OCI-LY7 (cell line): ENCODE results near the gene ZNF841. TPM values are rescaled to one million over a fixed set of nuclear protein-coding genes. Genes with fewer than 3 reads are reported as not detected.
"Not testable (repeated sequence)": the region's sequence is repeated elsewhere in the genome, so short reads cannot be mapped to it uniquely, and the experiment has no call there.

Experiments used
- BruUV-seq: library from RNA; stranded (reverse); fragments of 400-500 nt; replicated peaks from 2 replicates; lab custom pipeline; 2021; lab: Mats Ljungman, UMichigan
- CTCF ChIA-PET: fragments of 300-600 bp; sonication (Branson Sonifier 250); formaldehyde crosslinking; loops from one replicate; lab custom pipeline; 2022; ENCODE audit warnings: antibody characterized with exemption; ENCODE audit not compliant: unreplicated experiment; lab: Charles Lee
- POLR2A ChIA-PET: fragments of 300-600 bp; sonication (Branson Sonifier 250); formaldehyde crosslinking; loops from one replicate; lab custom pipeline; 2022; ENCODE audit warnings: antibody characterized with exemption; lab: Charles Lee
- DNase-seq: peaks from one replicate; pipeline ENCODE4 v3.0.0-alpha.2; 2015; ENCODE audit warnings: low spot score
- H2AFZ ChIP-seq: fragments of 200-600 bp; sonication (generic), shearing (Covaris generic); 2 replicates; pipeline ENCODE4 v1.6.1; 2014; ENCODE audit warnings: mild to moderate bottlenecking, antibody characterized with exemption, low read length, moderate library complexity
- H3K27ac ChIP-seq: fragments of 200-600 bp; sonication (generic); 2 replicates; pipeline ENCODE4 v1.5.1; 2014; ENCODE audit warnings: mixed run types, low read depth, mild to moderate bottlenecking, moderate library complexity, low read length, inconsistent platforms; ENCODE audit not compliant: poor library complexity, severe bottlenecking
- H3K36me3 ChIP-seq: fragments of 200-600 bp; sonication (generic); 2 replicates; pipeline ENCODE4 v1.6.1; 2014; ENCODE audit warnings: mild to moderate bottlenecking, antibody characterized with exemption, low read length, moderate library complexity, mixed read lengths; ENCODE audit not compliant: insufficient read depth
- H3K4me1 ChIP-seq: fragments of 200-600 bp; sonication (generic); 2 replicates; pipeline ENCODE4 v1.5.1; 2014; ENCODE audit warnings: mild to moderate bottlenecking, low read length; ENCODE audit not compliant: insufficient read depth, poor library complexity, severe bottlenecking
- H3K4me2 ChIP-seq: fragments of 200-600 bp; sonication (generic); 2 replicates; pipeline ENCODE4 v1.6.1; 2014; ENCODE audit warnings: mild to moderate bottlenecking, low read length
- H3K4me3 ChIP-seq: fragments of 200-600 bp; sonication (generic); 2 replicates; pipeline ENCODE4 v1.5.1; 2014; ENCODE audit warnings: mild to moderate bottlenecking, low read depth, low read length; ENCODE audit not compliant: poor library complexity, severe bottlenecking
- H3K79me2 ChIP-seq: fragments of 200-600 bp; sonication (generic); 2 replicates; pipeline ENCODE4 v1.6.1; 2016; ENCODE audit warnings: low read depth, mild to moderate bottlenecking, low read length, moderate library complexity, mixed read lengths; ENCODE audit not compliant: insufficient read depth
- H3K9me2 ChIP-seq: fragments of 200-600 bp; sonication (generic); 2 replicates; pipeline ENCODE4 v1.6.1; 2016; ENCODE audit warnings: mild to moderate bottlenecking, low read length, mixed read lengths; ENCODE audit not compliant: insufficient read depth
- H3K9me3 ChIP-seq: fragments of 200-600 bp; sonication (generic); 2 replicates; pipeline ENCODE4 v1.6.1; 2014; ENCODE audit warnings: mild to moderate bottlenecking, mixed run types, low read length, mixed read lengths
- H4K20me1 ChIP-seq: fragments of 200-600 bp; sonication (generic); 2 replicates; pipeline ENCODE4 v1.6.1; 2014; ENCODE audit warnings: mild to moderate bottlenecking, antibody characterized with exemption, low read length, moderate library complexity, mixed read lengths; ENCODE audit not compliant: insufficient read depth
- CTCF ChIP-seq: fragments of 200-600 bp; sonication (generic); conservative IDR thresholded peaks from 2 replicates; pipeline ENCODE4 v1.5.1; 2014; ENCODE audit warnings: mild to moderate bottlenecking, antibody characterized with exemption, low read length, moderate library complexity, mixed read lengths
- EZH2phosphoT487 ChIP-seq: fragments of 200-600 bp; sonication (generic); IDR thresholded peaks from 2 replicates; pipeline ENCODE4 v1.6.1; 2018; ENCODE audit warnings: low read depth, borderline replicate concordance, mild to moderate bottlenecking, mixed run types, antibody characterized with exemption, low read length, moderate library complexity, mixed read lengths
- intact Hi-C: fragments of 100-400 bp; cut with micrococcal nuclease; formaldehyde crosslinking; loops from one replicate; pipeline ENCODE4 v1.10.0; 2022; ENCODE audit not compliant: unreplicated experiment
- total RNA-seq, 2 experiments: library from RNA; depleted of rRNA in 1 of 2; stranded (reverse); fragments of >200 nt in 1 of 2; shearing (Covaris generic) in 1 of 2; gene quantifications; 2 replicates each; pipeline ENCODE4 v1.2.3, GENCODE V29; 2014 to 2022

ZNF841 gene
- total RNA-seq, 2 experiments from 2014 or later = not detected

- Histone ChIP-seq H3K9me2 (no peaks in the 10 kb centered on the region), H4K20me1 (no peaks in the 10 kb centered on the region), H3K79me2 (no peaks in the 10 kb centered on the region), H3K27ac (no peak overlapping the region), H3K36me3 (no peaks in the 10 kb centered on the region), H3K4me3 (no peak overlapping the region), H2AFZ (no peak overlapping the region), H3K4me1 (no peaks in the 10 kb centered on the region), H3K9me3 (peaks cover 12% of the 10 kb centered on the region; the same call in 1 of the 2 replicates), H3K4me2 (no peak overlapping the region)
- intact Hi-C loops = no loop called here
- BruUV-seq = no TSS peak
- no peak for DNase-seq
- ChIA-PET POLR2A (no interaction called here), CTCF (no interaction called here)
- TF ChIP-seq EZH2phosphoT487 (no peak), CTCF (no peak)
Observed at GRCh38 chr19:52069653-52070052, 25.9 kb downstream of the ZNF841 start.

GRCh38 chr19:52066258-52066863, 29.2 kb downstream of the ZNF841 start:
- ChIA-PET POLR2A (no interaction called here), CTCF (no interaction called here)
- H4K20me1 ChIP-seq = no peaks in the 10 kb centered on the region
- no peaks in the 10 kb centered on the region for H3K79me2 ChIP-seq
- no peaks in the 10 kb centered on the region for H3K36me3 ChIP-seq
- H3K9me3 ChIP-seq = peaks cover 12% of the 10 kb centered on the region; the same call in 1 of the 2 replicates
- TF ChIP-seq CTCF = no peak
- TF ChIP-seq EZH2phosphoT487 = no peak
- no peak overlapping the region for H3K4me3 ChIP-seq
- no peak overlapping the region for H3K4me2 ChIP-seq
- no peaks in the 10 kb centered on the region for H3K9me2 ChIP-seq
- H3K4me1 ChIP-seq = no peaks in the 10 kb centered on the region
- intact Hi-C loops = no loop called here
- no TSS peak for BruUV-seq
- H2AFZ ChIP-seq = no peak overlapping the region
- no peak for DNase-seq
- no peak overlapping the region for H3K27ac ChIP-seq

- ChIA-PET POLR2A (no interaction called here), CTCF (no interaction called here)
- H3K9me2 ChIP-seq = no peaks in the 10 kb centered on the region
- H3K4me3 ChIP-seq = no peak overlapping the region
- H3K4me2 ChIP-seq = no peak overlapping the region
- no TSS peak for BruUV-seq
- no peaks in the 10 kb centered on the region for H3K4me1 ChIP-seq
- no peak for DNase-seq
- H3K9me3 ChIP-seq = peaks cover 12% of the 10 kb centered on the region; the same call in 1 of the 2 replicates
- H3K36me3 ChIP-seq = no peaks in the 10 kb centered on the region
- no peak overlapping the region for H3K27ac ChIP-seq
- no peaks in the 10 kb centered on the region for H4K20me1 ChIP-seq
- H3K79me2 ChIP-seq = no peaks in the 10 kb centered on the region
- no peak for TF ChIP-seq CTCF
- TF ChIP-seq EZH2phosphoT487 = no peak
- no peak overlapping the region for H2AFZ ChIP-seq
- intact Hi-C loops = no loop called here
Observed at GRCh38 chr19:52065399-52065798, 30.2 kb downstream of the ZNF841 start.

GRCh38 chr19:52056480-52056879, 39.1 kb downstream of the ZNF841 start:
- H2AFZ ChIP-seq, H3K27ac ChIP-seq, H3K79me2 ChIP-seq, CTCF ChIA-PET, H3K9me3 ChIP-seq, POLR2A ChIA-PET, H4K20me1 ChIP-seq, DNase-seq, H3K36me3 ChIP-seq, BruUV-seq, H3K4me1 ChIP-seq, H3K4me3 ChIP-seq, intact Hi-C loops, H3K9me2 ChIP-seq, H3K4me2 ChIP-seq: not testable (repeated sequence)
